ENCODE results near the gene SLC6A13.

Gene SLC6A13

GRCh38 chr12:185576-185955, 77.1 kb downstream of the SLC6A13 start:
- no peak for TF ChIP-seq CTCF (conservative IDR thresholded peaks at IDR 0.05; ENCODE audit: low read depth, low read length)
- Histone ChIP-seq H3K4me3 (IDR thresholded peaks at IDR 0.05; ENCODE audit: insufficient read depth, low read depth, low read length) (no peak overlapping the region), H2AFZ (ENCODE audit: low read depth) (no peak overlapping the region), H3K79me2 (ENCODE audit: insufficient read depth, low read depth) (no peaks in the 10 kb centered on the region), H3K9ac (no peak overlapping the region), H4K20me1 (ENCODE audit: insufficient read depth) (no peaks in the 10 kb centered on the region), H3K4me1 (ENCODE audit: low read depth, poor library complexity, severe bottlenecking) (no peaks in the 10 kb centered on the region), H3K4me2 (no peak overlapping the region), H3K36me3 (ENCODE audit: insufficient read depth) (no peaks in the 10 kb centered on the region), H3K27me3 (ENCODE audit: insufficient read depth, low read depth) (peaks cover 5% of the 10 kb centered on the region; the same call in 1 of the 2 replicates), H3K27ac (no peak overlapping the region)

GRCh38 chr12:184811-185575, 77.6 kb downstream of the SLC6A13 start:
- Histone ChIP-seq H3K9ac (no peak overlapping the region), H3K4me2 (no peak overlapping the region), H3K4me1 (ENCODE audit: low read depth, poor library complexity, severe bottlenecking) (no peaks in the 10 kb centered on the region), H3K36me3 (ENCODE audit: insufficient read depth) (no peaks in the 10 kb centered on the region), H3K27ac (no peak overlapping the region), H4K20me1 (ENCODE audit: insufficient read depth) (no peaks in the 10 kb centered on the region), H3K4me3 (IDR thresholded peaks at IDR 0.05; ENCODE audit: insufficient read depth, low read depth, low read length) (no peak overlapping the region), H3K27me3 (ENCODE audit: insufficient read depth, low read depth) (peaks cover 2% of the 10 kb centered on the region; the same call in 1 of the 2 replicates), H2AFZ (ENCODE audit: low read depth) (no peak overlapping the region), H3K79me2 (ENCODE audit: insufficient read depth, low read depth) (no peaks in the 10 kb centered on the region)
- no peak for TF ChIP-seq CTCF (conservative IDR thresholded peaks at IDR 0.05; ENCODE audit: low read depth, low read length)

- no peak overlapping the region for H3K4me2 ChIP-seq
- no peak overlapping the region for H3K4me3 ChIP-seq (IDR thresholded peaks at IDR 0.05; ENCODE audit: insufficient read depth, low read depth, low read length)
- H3K9ac ChIP-seq, result no peak overlapping the region
- no peaks in the 10 kb centered on the region for H3K4me1 ChIP-seq (ENCODE audit: low read depth, poor library complexity, severe bottlenecking)
- no peak overlapping the region for H2AFZ ChIP-seq (ENCODE audit: low read depth)
- H3K36me3 ChIP-seq (ENCODE audit: insufficient read depth), result no peaks in the 10 kb centered on the region
- H3K79me2 ChIP-seq (ENCODE audit: insufficient read depth, low read depth), result no peaks in the 10 kb centered on the region
- no peak overlapping the region for H3K27ac ChIP-seq
- TF ChIP-seq CTCF (conservative IDR thresholded peaks at IDR 0.05; ENCODE audit: low read depth, low read length), result no peak
- H4K20me1 ChIP-seq (ENCODE audit: insufficient read depth), result no peaks in the 10 kb centered on the region
- H3K27me3 ChIP-seq (ENCODE audit: insufficient read depth, low read depth), result no peaks in the 10 kb centered on the region; the same call in 1 of the 2 replicates
These were observed 80.2 kb downstream of the SLC6A13 start for GRCh38 chr12:182381-182892.

- no peaks in the 10 kb centered on the region for H3K36me3 ChIP-seq (ENCODE audit: insufficient read depth)
- no peaks in the 10 kb centered on the region for H4K20me1 ChIP-seq (ENCODE audit: insufficient read depth)
- H3K4me2 ChIP-seq, result no peak overlapping the region
- no peak overlapping the region for H3K4me3 ChIP-seq (IDR thresholded peaks at IDR 0.05; ENCODE audit: insufficient read depth, low read depth, low read length)
- H2AFZ ChIP-seq (ENCODE audit: low read depth), result no peak overlapping the region
- no peaks in the 10 kb centered on the region for H3K4me1 ChIP-seq (ENCODE audit: low read depth, poor library complexity, severe bottlenecking)
- TF ChIP-seq CTCF (conservative IDR thresholded peaks at IDR 0.05; ENCODE audit: low read depth, low read length), result no peak
- H3K27me3 ChIP-seq (ENCODE audit: insufficient read depth, low read depth), result no peaks in the 10 kb centered on the region; the same call in 1 of the 2 replicates
- H3K27ac ChIP-seq, result no peak overlapping the region
- no peaks in the 10 kb centered on the region for H3K79me2 ChIP-seq (ENCODE audit: insufficient read depth, low read depth)
- no peak overlapping the region for H3K9ac ChIP-seq
These were observed 80.7 kb downstream of the SLC6A13 start for GRCh38 chr12:181921-182320.
